ENCODE measurements around the gene HSD3B2. TPM values are rescaled to one million over a fixed set of nuclear protein-coding genes. Genes with fewer than 3 reads are reported as not detected.

Gene HSD3B2
- total RNA-seq, result not detected in 2 replicates

DNA sequence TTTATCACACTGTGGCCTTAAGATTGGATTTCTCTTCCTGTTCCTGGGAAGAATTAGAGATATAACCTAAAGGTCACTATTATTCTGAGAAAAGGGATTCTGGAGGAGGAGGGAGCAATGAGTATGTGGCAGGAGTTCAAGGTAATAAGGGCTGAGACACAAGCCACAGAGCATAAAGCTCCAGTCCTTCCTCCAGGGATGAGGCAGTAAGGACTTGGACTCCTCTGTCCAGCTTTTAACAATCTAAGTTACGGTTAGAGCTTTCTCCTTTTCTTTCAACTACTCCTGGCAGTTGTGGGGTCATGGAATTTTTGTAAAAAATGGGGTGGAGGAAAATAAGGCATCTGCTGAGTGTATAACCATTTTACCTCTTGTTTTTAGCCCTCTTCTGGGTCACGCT, at the start of gene HSD3B2:
HSD3B2 (plus strand) TSS at position 201 of the 400 bp plus-strand sequence. CDS start 270 bp downstream, outside the sequence.
- intact Hi-C loops (cut with micrococcal nuclease), result no loop called here

DNA sequence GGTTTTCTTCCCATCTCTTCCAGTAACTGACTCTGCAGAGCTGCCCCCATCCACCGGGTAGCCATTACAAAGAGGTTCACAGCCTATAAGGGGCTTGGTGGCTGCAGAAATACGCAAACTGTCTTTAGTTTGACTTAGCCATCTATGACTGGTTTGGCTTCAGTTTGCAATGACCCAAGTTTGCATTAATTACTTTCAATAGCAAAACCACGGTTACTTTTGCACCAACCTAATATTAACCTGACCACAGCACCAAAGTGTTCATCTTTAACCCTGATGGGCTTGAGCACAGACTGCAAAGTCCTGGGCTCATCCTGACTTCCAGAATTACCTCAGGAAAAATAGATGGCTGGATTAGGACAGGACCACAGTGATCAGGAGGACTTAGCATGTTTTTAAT, 48.5 kb upstream of the HSD3B2 start:
- intact Hi-C loops (cut with micrococcal nuclease), result no loop called here

DNA sequence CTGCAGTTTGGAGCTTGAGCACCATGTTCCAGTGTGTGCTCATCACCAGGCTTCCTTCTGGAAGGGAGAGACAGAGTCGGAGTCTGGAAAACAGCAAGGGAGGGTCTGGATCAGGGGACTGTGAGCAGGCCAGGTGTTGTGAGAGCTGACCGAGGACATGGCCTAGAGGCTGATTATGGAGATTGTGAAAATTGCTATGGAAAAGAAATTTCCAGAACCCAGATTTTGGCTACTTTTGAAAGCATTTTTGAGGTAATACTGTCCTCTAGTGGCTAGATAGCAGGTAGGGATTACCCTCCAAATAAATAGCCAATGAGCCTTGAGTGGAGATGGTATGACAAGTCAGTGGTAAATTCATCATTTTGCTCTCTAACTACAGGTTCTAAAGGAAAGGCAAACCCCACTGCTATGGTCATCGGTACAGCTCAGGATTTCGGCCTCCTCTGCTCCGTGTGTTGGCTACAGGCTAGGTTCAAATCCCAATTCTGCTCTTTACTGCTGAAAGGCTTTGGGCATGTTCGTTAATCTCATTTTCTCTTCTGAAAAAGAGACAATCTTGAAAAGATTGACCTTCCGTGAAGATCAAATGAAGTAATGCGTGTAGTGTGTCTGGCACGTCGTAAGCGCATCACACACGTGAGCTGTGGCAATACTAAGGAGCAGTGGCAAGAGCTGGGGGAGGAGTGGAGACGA, 47.4 kb upstream of the HSD3B2 start:
- intact Hi-C loops (cut with micrococcal nuclease), result loop anchor here (1.0 kb wide), 2 partner anchors 81 to 92 kb away; no protein-coding TSS in a partner anchor

DNA sequence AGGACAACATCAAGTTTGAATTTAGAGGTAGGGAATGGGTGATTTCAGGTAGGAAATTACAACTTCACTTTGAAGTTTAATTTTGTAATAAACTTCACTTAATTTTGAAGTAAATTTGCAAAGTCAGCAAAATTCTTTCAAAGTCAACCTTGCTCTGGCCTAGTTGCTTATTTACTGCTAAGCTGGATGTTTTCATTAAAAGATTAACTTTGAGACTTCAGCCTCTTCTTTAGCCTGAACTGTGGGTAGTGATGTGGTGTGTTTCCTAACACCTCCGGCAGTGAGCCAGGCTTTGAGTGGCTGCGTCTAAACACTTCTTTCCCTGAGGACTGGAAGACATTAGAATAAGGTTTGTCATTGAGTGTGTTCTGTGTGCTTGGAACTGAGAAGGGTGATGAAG, 46.4 kb upstream of the HSD3B2 start, which contains the start of gene HAO2:
HAO2 (plus strand) TSS at position 232 of the 400 bp plus-strand sequence. CDS start 12,301 bp downstream, outside the sequence.
- intact Hi-C loops (cut with micrococcal nuclease), result no loop called here

DNA sequence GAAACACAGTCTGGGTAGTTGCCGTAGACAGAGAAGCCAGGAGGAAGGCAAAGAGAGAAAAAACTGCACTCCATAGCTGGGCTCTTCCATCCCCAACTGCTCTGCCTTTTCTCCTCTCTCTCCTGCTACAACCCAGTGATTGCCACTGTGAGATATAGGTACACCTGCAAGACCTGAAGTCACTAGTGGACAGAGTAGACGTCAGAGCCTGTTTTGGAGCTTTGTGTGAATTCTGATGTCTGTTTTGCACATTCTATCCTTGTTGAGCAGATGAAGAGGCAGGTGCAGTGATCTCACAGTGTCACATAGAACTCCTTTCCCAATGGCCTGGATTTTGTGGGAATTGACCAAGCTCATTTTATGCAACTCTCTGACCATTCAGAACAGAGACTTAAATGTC, 44.2 kb upstream of the HSD3B2 start:
- intact Hi-C loops (cut with micrococcal nuclease), result no loop called here

DNA sequence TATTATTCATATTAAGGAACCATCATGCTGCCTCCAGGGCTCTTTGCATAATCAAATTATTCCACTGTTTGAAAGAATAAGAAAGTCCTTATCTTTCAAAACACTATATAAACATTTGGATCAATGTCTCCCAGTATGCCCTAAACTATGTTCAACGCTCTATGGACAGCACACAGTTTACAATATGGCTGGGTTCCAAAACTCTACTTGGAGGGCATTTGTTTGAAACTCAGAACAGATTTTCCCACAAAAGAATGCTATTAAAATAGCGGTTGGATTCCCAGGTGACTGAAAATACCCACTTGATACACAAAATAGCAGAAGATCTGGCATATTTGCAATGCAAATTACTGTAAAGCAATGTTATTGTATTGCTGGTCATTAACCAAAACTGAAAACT, 43.1 kb upstream of the HSD3B2 start:
- intact Hi-C loops (cut with micrococcal nuclease), result no loop called here

DNA sequence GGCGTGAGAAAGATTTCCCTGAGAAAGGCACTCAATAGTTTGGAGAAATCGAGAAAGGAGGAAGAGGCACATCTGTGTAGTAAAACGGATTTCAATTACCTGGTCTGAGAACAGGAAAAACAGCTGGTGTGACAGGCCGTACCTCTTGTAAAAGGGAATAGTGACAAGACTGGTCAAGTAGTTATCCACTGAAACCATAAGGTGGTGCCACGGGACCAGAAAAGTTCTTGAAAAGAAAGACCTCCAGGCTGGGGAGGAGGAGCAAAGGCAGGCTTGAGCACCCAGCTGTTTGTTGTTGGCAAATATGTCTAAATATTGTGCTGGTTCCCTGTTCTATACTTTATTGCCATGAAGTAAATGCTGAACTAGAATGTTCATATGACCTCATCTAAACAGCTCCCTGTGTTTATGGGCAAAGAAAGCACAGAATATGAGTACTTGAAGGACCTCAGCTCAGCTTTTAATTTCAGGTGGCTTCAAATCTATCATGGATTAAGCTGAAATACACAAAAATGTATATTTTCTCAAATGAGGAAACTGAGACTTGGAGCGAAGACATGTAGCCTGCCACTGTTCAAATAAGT, 42.4 kb upstream of the HSD3B2 start:
- intact Hi-C loops (cut with micrococcal nuclease), result no loop called here

DNA sequence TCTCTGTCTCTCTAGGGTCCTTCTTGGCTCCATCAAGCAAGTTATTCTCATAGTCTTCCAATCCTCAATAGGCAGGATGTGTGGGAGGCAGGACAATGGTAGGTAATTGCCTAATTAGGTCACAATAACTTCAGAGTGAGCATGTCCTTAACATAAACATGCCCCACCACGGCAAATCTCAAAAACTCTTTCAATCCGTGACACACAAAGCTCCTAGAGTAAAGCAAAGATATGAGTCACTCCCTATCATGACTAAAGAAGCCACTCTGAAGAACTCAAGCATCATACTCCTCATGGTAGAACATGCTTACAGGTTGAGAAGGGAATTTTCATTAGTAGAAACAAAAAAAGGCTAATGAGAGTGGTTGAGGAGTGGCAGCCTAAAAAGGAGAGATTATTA, 41.5 kb upstream of the HSD3B2 start:
- intact Hi-C loops (cut with micrococcal nuclease), result no loop called here

DNA sequence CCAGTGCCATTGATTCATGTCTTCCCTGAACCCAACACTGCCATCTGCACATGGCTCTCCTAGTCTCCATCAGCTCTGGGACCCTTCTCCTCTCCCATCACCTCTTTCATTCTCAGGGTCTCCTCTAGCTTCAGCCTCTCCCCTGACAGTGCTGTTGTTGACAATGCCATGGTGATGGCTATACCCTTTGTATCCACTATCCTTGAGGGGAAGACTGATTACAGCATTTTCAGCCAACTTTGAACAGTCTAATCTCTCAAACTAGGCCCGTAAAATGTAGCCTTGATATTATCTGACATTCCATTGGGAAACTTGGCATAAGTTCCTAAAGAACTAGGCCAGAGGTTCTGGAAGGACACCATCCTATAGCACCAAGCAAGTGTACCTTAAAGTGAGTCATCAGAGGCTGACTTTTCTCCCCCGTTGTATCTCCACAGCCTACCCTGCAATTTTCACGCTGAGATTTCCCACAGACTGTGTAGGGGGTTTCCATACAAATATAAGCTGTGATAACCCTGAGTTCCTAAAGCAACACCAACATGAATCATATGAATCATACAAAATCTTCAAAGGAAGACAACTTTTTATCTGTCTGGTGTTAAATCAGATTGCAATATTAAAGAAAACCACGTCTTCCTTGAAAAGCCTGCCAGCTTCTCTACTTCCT, 40.6 kb upstream of the HSD3B2 start:
- intact Hi-C loops (cut with micrococcal nuclease), result no loop called here

DNA sequence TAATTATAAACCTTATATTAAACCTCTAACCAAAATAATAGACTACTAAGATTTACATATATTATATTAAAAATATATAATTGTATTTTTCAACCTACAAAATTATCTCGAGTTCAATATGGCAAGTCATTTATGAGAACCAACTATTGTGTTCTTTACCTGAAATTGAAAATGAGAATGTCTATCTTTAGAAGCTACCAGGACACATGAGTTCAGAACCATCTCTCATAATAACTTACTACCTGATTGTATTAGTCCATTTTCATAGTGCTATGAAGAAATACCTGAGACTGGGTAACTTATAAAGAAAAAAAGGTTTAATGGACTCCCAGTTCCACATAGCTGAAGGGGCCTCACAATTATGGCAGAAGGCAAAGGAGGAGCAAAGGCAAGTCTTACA, 39.6 kb upstream of the HSD3B2 start:
- intact Hi-C loops (cut with micrococcal nuclease), result loop anchor here (5.0 kb wide), 1 partner anchor 52 kb away; no protein-coding TSS in a partner anchor

DNA sequence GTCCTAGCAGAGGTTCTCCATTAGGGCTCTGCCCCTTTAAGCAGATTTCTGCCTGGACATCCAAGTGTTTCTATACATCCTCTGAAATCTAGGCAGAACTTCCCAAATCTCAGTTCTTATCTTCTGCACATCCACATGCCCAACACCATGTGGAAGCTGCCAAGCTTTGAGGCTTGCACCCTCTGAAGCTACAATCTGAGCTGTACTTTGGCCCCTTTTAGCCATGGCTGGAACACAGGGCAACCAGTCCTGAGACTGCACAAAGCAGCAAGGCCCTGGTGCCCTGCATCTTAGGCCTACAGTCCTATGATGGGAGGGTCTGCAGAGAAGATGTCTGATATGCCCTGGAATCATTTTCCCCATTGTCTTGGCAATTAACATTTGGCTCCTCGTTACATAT, 38.4 kb upstream of the HSD3B2 start:
- intact Hi-C loops (cut with micrococcal nuclease), result loop anchor here (5.0 kb wide), 1 partner anchor 51 kb away; no protein-coding TSS in a partner anchor

DNA sequence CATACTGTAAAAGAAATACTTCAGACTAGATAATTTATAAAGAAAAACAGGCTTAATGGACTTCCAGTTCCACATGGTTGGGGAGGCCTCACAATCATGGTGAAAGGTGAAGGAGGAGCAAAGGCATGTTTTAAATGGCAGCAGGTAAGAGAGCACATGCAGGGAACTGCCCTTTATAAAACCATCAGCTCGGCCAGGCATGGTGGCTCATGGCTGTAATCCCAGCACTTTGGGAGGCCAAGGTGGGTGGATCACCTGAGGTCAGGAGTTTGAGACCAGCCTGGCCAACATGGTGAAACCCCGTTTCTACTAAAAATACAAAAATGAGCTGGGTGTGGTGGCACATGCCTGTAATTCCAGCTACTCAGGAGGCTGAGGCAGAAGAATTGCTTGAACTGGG, 37.4 kb upstream of the HSD3B2 start:
- intact Hi-C loops (cut with micrococcal nuclease), result loop anchor here (5.0 kb wide), 1 partner anchor 50 kb away; no protein-coding TSS in a partner anchor

DNA sequence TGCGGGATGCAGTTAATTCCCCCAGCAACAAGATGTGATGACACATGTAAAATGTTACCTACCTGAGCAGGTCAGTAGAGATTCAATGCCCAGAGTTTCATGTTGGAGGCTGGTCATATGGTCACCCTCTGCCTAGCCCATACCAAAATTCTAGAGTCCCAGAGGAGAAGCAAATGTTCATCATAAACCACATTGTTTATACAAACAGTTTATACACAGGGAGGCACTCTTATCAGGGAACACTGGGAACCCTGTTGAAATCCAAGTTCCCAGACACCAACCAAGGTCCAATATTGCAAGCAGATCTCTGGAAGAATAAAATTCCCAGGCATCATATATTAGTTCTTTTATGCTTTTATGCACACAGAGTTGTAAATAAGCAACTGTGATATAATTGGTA, 35.8 kb upstream of the HSD3B2 start:
- intact Hi-C loops (cut with micrococcal nuclease), result loop anchor here (5.0 kb wide), 1 partner anchor 48 kb away; no protein-coding TSS in a partner anchor

DNA sequence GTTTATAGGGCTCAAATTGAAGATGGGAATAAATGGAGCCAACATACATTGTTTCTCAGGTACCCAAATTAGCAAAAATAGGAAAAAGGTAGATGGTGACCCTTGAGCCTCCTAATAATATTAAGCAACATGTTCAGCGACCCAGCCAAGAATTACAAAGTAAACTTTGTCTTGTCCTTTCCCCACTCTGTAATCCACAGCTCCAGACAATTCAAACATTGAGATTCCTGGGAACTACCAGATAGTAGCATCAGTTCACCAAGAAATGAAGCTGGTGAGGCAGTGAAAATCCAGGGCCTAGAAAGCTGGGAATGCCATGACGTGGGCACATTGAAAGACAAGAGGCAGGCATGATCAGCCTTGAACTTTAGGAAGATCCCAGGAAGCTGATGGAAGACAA, 34.6 kb upstream of the HSD3B2 start:
- intact Hi-C loops (cut with micrococcal nuclease), result no loop called here

DNA sequence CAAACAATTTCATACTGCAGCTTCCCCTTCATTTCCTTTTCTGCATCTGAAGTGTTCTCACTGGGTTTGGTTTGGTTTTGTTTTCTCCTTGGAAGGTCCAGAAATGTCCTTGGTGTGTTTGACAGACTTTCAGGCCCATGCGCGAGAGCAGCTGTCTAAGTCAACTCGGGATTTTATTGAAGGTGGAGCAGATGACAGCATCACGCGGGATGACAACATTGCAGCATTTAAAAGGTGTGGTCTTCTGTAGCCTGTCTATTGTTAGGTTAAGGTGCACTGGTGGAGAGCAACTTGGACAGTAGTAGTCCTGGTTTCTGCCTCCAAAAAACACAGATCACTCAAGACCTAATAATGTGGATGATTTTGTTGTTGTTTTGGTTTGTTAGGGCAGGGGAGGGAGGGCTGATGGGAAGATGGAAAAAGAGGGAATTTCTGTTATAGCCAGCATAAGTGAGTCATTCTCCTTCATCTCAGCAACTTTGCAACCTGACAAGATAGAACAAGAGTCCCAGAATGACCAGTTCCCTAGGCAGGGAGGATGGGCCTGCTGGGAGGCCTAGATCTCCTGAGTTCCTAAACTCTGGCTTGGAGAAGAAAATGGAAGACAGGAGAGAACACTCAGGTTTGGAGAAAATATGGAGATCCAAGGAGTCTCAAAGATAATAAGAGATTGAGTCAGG, 33.8 kb upstream of the HSD3B2 start:
- intact Hi-C loops (cut with micrococcal nuclease), result no loop called here

DNA sequence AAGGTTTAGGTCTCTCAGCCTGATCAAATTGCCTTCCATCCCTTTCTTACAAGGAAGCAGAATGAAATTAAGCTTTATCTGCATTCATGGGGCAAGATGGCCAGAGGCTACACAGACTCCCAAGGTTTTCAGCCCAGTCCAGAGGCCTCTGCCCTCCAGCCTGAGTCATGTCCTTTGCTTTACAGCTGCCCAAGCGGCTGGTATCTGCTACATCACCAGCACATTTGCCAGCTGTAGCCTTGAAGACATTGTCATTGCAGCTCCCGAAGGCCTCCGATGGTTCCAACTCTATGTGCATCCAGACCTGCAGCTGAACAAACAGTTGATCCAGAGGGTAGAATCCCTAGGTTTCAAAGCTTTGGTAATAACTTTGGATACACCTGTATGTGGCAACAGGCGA, 30.4 kb upstream of the HSD3B2 start:
- intact Hi-C loops (cut with micrococcal nuclease), result no loop called here

DNA sequence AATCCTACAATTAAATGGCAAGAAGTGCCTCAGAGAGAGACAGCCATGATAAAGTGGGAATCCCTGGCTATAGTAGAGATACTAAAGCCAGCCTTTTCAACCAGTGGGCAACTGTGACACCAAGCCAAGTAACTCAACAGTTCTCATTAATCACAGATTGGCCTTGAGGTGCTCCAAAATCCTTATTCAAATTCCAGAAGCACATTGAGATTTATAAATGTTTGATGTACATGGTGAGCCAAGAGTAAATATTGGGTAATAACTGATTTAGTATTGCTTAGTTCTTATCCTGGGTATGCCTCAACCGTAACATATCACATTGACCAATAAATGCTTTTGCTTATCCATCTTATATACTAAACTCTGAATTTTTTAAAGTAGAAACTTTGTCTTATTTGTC, 29.3 kb upstream of the HSD3B2 start:
- intact Hi-C loops (cut with micrococcal nuclease), result no loop called here

DNA sequence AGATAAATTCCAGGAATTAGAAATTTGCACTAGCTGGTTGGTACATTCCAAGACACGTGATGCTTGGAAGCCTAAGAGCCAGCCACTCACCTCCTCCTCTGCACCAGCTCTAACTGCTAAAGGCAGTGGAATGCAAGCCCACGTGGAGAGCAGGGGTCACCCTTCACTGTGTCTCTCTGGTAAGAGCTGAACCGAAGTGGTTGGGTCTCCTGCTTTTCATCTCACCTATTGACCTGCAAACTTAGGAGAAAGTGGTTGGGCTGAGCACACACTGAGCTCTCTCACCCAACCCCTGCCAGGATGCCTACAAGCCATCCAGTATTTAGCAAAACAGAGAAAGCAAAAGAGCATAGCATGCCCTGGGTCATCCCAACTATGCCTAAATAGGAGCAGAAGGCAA, 27.1 kb upstream of the HSD3B2 start:
- intact Hi-C loops (cut with micrococcal nuclease), result no loop called here

DNA sequence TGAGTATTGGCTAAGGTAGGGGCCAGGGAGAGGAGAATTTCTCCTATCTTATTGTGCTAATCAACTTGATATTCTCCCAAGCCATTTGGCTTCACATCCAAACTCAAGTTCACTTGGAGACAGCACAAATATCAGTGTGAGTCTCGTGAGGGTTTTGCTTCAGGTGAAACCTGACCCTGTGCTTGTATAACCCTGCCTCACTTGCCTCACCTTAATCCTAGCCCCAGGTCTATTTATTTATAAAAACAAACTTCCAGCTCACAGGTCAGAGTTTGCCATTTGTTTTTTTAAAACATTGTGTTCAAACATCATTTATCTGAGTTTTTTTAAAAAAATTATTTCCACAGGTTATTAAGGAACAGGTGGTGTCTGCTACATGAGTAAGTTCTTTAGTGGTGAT, 26.5 kb upstream of the HSD3B2 start:
- intact Hi-C loops (cut with micrococcal nuclease), result no loop called here

DNA sequence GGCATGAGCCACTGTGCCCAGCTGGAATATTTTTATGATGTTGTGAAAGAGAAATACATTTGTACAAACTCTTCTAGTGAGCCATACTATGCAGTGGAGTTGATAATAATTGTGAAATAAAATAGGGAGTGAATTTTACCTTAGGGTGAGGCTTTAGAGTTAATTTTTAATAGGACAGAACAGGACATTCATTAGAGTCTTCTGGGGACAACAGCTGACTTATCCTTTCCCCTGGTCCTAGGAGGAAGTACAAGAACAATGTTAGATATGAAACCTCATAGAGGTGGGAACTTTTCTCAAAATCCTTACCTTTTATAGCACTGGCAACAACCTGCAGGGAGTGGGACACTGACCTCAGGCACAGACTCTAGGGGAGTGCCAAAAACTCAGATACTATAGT, 24.4 kb upstream of the HSD3B2 start:
- intact Hi-C loops (cut with micrococcal nuclease), result no loop called here

DNA sequence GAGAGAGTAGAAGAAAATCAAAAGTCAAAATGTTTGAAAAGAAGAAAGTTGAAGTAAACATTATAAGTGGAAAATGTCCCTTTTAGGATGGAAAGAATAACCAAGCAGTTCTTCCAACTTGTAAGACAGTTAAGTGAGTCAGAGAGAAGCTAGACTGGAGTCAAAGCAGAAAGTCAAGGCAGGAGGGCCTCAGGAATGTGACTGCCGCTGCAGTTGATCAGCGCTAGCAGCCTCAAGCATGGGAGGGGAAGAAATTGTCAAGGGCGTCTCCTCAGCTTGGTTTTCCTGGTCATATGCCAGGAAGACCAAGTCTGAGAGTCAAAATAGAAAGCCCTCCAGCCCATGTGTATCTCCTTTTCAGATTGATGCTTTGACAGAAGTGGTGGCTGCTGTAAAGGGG, 23.2 kb upstream of the HSD3B2 start:
- intact Hi-C loops (cut with micrococcal nuclease), result no loop called here

DNA sequence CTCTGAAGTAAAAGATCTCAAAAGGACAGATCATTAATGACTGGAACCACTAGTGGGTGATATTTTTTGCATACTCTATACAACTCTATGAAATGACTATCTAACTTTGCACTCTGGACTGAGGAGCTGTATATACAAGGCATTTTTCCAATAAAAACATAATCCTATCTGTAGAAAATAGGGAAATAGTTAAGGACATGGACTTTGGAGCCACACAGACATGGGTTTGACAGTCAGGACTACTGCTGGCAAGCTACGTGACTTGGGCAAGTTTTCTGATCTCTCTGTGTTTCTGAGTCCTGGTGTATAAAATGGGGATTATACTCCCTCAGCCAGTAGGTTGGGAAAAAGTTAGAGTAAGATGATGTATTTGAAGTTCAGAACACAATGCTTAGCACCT, 20.9 kb upstream of the HSD3B2 start:
- intact Hi-C loops (cut with micrococcal nuclease), result no loop called here

Data from T-helper 1 cell treated with Interleukin-12 subunit alpha and Interleukin-12 subunit beta and Interleukin-4 antibody, amounts not matched to agents 30 ng/mL and 1 ng/mL, for 36 hours (primary cell).